ENCODE results near the gene PCBP3. TPM values are rescaled to one million over a fixed set of nuclear protein-coding genes. Genes with fewer than 3 reads are reported as not detected.

Gene PCBP3
- total and polyA plus RNA-seq, 2 of the 8 experiments (the other 6 are each of a cell fraction or from before 2014, with no cell fraction given) = 3.5 to 6.3 TPM

DNA sequence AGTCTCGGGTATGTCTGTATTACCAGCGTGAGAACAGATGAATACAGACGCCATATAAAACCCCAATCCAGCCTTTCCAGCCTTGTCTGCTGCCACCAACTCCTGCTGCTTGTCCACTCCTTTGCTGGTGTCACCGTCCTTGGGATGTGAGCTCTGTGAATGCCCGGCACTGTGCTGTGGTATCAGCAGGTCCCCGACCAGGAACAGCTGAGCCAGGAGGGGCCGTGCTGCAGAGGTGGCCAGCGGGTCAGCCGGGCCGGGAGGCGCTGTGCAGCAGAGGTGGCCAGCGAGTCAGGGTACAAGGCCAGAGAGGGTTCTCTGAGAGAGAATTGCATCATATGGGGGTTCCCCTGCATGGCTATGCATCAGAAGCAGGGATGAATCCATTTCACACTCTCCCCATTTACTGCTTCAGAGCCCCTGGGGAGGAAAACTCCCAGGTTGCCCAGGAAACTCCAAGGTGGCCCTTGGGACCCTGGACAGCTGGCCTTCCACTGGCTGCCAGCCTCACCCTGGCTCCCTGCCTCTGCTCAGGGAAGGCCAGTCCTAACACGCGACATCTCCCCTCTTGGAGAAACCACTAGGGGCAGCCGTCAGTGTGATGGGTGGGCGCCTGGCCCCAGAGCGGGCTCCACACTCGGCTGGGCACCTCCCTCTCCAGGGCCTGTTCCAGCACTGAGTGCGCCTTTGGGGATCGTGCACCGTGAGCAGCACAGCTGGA lies 215.7 kb downstream of the PCBP3 start (continued):
- TF ChIP-seq ASH2L (IDR thresholded peaks at IDR 0.05; ENCODE audit: low read length) (no peak), TAF1 (IDR thresholded peaks at IDR 0.05; ENCODE audit: low read depth, low read length) (no peak)
